Activated CD4-positive, alpha-beta T cell treated with anti-CD3 and anti-CD28 coated beads, Interleukin-2, Interleukin-4, amounts not matched to agents 100 ng/mL and 50 ng/mL, durations not matched to agents 16 hours and 8 hours (primary cell): ENCODE results near the gene GLT8D1.
"Not testable (repeated sequence)": the region's sequence is repeated elsewhere in the genome, so short reads cannot be mapped to it uniquely, and the experiment has no call there.

Source experiments
- DNase-seq: peaks from one replicate; pipeline ENCODE4 v3.0.0-alpha.2; 2020; ENCODE audit warnings: low spot score

Gene GLT8D1

DNA sequence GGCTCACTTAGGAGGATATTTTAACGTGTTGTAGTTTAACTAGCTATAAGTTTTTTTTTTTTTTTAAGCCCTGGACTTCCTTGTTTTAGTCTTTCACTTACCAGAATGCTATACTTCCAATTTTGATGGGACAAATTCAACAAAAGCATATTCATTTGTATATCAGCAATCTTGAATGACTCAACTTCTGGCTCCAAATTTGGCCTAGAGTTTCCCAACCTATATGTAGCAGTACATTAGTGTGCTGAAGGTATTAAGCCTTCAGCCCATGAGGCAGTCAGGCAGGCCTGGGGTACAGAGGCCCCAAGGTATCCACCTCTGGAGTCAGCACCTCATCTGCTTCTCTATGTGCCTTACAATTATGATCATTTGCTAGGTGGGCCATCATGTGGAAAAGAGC, 25.8 kb downstream of the GLT8D1 start:
- no peak for DNase-seq

DNA sequence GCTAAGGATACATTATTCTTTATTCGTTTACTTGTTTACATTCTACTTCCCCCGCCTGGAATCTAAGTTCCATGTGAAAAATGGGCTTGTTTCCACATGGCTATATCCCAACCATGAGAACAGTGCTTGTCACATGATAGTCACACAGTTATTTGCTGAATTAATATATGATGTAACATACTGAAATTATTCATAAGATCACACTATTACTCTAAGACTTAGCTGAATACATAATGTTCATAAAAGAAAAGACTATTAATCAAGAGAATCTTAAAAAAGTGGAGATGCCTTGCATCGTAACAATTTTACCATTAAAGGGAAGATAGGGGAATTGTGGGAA, 26.4 kb downstream of the GLT8D1 start:
- no peak for DNase-seq

DNA sequence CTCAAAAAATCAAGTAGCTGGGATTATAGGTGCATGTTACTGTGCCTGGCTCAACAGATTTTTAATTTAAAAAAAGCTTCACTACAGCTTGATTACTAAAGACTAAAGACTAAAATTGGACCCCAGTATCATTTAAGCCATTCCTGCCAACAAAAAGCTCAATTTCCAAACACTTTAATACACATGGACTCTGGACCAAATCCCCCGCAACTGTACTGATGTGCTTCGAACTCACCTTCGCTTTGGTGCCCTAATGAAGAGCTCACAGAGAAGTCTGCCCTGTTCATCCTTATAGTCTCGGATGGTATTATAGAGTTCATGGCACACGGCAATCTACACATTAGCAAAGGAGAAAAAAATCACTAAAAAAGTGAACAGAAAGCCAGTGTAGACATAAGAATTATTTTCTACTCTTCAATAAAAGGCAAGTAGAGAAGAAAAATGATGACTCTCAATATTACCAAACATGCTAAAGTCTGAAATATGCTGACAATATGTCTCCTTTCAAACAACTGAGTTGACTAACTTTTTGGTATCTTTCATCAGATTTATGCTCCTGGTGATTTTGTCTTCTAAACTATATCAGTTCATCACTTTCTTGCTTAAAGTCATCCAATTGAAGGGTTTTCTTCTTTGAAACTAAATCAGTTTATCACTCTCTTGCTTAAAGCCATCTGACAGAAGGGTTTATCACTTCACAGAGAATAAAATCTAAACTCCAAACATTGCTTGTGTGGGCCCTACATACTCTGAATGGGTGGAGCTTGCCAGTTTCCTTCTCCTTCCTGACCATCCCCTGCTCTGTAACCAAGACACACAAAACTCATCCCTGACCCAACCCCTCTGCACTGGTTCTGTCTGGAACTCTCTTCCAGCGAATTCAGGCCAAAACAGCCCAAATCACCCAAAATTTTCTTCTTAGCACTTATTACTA, 27.1 kb downstream of the GLT8D1 start:
- no peak for DNase-seq

GRCh38 chr3:52676201-52676600, 29.4 kb downstream of the GLT8D1 start:
- DNase-seq, result not testable (repeated sequence)

GRCh38 chr3:52671676-52672075, 33.9 kb downstream of the GLT8D1 start:
- DNase-seq, result peak; percentile 34

GRCh38 chr3:52670621-52671521, 34.7 kb downstream of the GLT8D1 start:
- peak; percentile 94 for DNase-seq

- DNase-seq, result no peak
Measured at GRCh38 chr3:52663098-52663497, 42.5 kb downstream of the GLT8D1 start.

GRCh38 chr3:52660046-52660445, 45.5 kb downstream of the GLT8D1 start:
- no peak for DNase-seq

GRCh38 chr3:52655895-52656294, 49.7 kb downstream of the GLT8D1 start:
- DNase-seq, result no peak

DNA sequence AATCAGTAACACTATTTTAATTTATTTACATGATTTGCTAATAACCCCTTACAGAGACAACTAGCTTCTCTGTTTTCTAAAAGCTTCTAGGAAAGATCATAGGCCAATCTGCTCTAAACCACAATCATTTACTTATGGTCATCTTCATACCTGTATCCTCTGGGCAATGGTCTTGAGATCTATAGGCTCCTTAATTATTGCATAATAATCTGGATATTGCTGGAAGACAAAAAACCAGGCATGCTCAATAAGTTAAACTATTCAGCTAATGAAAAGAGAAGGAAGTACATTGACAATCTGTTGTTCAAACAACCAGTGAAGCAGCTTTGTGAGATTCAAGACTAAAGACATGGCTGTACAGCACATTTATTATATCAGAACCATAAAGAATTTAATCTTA, 54.0 kb downstream of the GLT8D1 start:
- DNase-seq, result no peak

DNA sequence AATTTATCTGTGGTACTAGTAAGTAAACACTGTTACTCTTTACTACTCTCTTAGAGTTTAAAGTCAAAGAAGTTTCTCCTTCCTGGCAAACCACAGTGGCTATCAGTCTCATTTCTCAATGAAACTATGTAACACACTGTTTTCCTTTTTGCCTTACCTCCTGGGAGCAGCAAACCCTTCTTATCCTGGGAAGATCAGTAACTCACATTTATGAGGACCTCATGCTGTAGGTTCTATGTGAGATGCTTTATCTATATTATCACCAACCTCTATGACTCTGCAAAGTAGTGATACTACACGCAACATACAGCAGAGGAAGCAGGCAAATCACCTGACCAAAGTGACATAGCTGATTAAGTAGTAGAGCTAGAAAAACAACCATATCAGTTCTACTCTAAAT, 55.2 kb downstream of the GLT8D1 start:
- no peak for DNase-seq

GRCh38 chr3:52649461-52650210, 56.0 kb downstream of the GLT8D1 start:
- no peak for DNase-seq

GRCh38 chr3:52645549-52645948, 60.0 kb downstream of the GLT8D1 start:
- no peak for DNase-seq
